Activated naive CD8-positive, alpha-beta T cell (primary cell): ENCODE measurements around the gene GCSAM.
"Not testable (repeated sequence)": the region's sequence is repeated elsewhere in the genome, so short reads cannot be mapped to it uniquely, and the experiment has no call there.

ENCODE experiments used
- H3K27ac Mint-ChIP-seq: one replicate; pipeline ENCODE4 v1.8.0; 2021; ENCODE audit warnings: mixed read lengths
- H3K27me3 Mint-ChIP-seq: one replicate; pipeline ENCODE4 v1.8.0; 2021; ENCODE audit warnings: mixed read lengths
- H3K36me3 Mint-ChIP-seq: one replicate; pipeline ENCODE4 v1.8.0; 2021; ENCODE audit warnings: mixed read lengths
- H3K4me1 Mint-ChIP-seq: one replicate; pipeline ENCODE4 v1.8.0; 2021; ENCODE audit warnings: low read depth, mixed read lengths
- H3K4me3 Mint-ChIP-seq: one replicate; pipeline ENCODE4 v1.8.0; 2021; ENCODE audit warnings: mild to moderate bottlenecking, mixed read lengths
- H3K9me3 Mint-ChIP-seq: one replicate; pipeline ENCODE4 v1.8.0; 2021; ENCODE audit warnings: low read depth, mixed read lengths

The GCSAM gene

DNA sequence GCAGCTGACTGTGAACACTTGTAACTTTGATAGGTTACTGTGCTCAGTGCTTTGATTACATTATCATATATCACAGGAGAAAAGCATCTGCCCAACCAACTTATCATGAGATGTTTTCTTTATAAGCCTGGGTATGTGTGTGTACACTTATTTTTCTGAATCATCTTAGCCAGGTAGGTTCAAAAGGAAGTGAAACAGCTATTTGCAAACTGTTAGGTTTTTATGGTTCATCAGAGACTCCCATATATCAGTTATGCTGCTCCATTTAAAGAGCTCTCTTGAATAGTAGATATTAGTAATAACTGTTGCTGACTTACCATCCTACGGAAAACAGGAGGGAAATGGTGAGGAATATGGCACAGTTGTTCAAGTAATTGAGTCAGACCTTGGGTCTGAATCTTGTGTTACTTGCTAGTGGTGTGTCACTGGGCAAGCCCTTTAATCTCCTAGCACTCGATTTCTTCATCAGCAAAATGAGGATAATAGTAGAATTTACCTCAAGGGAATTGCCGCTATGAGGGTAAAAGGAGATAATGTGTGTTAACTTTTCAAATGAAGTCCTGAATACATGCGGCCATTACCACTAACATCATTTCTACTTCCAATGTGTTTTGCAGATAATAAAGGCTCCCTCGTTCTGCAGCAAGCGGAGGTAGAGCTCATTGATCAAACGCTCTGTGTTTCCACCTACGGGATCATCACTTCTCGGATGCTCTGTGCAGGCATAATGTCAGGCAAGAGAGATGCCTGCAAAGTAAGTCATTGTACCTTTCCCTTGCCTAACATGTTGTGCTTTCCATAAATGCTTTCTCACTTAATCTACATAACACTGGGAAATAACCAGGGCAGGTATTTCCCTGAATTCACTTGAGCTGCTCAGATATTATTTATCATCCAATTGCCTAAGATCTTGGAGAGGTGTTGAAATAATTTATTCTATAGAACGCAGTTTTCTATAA lies 54.6 kb downstream of the GCSAM start:
- no peaks in the 10 kb centered on the region for H3K27me3 Mint-ChIP-seq
- H3K27ac Mint-ChIP-seq = no peak overlapping the region
- H3K4me3 Mint-ChIP-seq = no peak overlapping the region
- H3K36me3 Mint-ChIP-seq = no peaks in the 10 kb centered on the region
- H3K4me1 Mint-ChIP-seq = peaks cover 19% of the 10 kb centered on the region
- H3K9me3 Mint-ChIP-seq = no peaks in the 10 kb centered on the region

- H3K27me3 Mint-ChIP-seq = no peaks in the 10 kb centered on the region
- H3K4me3 Mint-ChIP-seq = no peak overlapping the region
- H3K36me3 Mint-ChIP-seq = no peaks in the 10 kb centered on the region
- peak overlapping the region; percentile 28 for H3K27ac Mint-ChIP-seq
- peaks cover 38% of the 10 kb centered on the region for H3K4me1 Mint-ChIP-seq
- H3K9me3 Mint-ChIP-seq = no peaks in the 10 kb centered on the region
Observed at GRCh38 chr3:112074616-112075497, 58.2 kb downstream of the GCSAM start.

DNA sequence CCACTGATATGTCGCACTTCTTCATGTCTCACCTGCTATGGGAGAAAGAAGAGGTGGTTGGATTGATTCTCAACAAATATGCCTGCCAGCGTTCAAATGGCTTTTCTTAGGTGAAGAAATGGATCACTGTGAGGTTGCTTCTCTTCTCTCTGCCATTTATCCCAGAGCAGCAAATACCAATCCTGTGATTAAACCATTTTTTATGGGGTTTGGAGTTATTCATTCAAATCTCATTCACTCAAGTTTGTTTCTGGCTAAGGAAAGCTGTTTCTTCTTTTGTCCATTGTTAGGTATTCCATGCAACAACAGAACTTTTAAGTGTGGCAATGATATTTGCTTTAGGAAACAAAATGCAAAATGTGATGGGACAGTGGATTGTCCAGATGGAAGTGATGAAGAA lies 59.0 kb downstream of the GCSAM start:
- Mint-ChIP-seq H3K27me3 (no peaks in the 10 kb centered on the region), H3K27ac (no peak overlapping the region), H3K4me1 (peaks cover 38% of the 10 kb centered on the region), H3K36me3 (no peaks in the 10 kb centered on the region), H3K4me3 (no peak overlapping the region), H3K9me3 (no peaks in the 10 kb centered on the region)

DNA sequence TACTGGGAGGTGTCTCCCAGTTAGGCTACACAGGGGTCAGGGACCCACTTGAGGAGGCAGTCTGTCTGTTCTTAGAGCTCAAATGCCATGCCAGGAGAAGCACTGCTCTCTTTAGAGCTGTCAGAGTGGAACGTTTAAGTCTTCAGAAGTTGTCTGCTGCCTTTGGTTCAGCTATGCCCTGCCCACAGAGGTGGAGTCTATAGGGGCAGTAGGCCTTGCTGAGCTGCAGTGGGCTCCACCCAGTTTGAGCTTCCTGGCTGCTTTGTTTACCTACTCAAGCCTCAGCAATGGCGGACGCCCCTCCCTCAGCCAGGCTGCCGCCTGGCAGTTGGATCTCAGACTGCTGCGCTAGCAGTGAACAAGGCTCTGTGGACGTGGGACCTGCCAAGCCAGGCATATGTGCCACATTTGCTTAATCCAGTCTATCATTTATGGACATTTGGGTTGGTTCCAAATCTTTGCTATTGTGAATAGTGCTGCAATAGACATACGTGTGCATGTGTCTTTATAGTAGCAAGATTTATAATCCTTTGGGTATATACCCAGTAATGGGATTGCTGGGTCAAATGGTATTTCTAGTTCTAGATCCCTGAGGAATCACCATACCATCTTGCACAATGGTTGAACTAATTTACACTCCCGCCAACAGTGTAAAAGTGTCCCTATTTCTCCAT lies 60.5 kb downstream of the GCSAM start:
- not testable (repeated sequence) for H3K9me3 Mint-ChIP-seq, H3K36me3 Mint-ChIP-seq, H3K27me3 Mint-ChIP-seq
- Mint-ChIP-seq H3K4me1 (peaks cover 38% of the 10 kb centered on the region), H3K27ac (peak overlapping the region; percentile 59), H3K4me3 (peak overlapping the region; percentile 74)
